Measurements from ENCODE around the gene AP5S1.

DNA sequence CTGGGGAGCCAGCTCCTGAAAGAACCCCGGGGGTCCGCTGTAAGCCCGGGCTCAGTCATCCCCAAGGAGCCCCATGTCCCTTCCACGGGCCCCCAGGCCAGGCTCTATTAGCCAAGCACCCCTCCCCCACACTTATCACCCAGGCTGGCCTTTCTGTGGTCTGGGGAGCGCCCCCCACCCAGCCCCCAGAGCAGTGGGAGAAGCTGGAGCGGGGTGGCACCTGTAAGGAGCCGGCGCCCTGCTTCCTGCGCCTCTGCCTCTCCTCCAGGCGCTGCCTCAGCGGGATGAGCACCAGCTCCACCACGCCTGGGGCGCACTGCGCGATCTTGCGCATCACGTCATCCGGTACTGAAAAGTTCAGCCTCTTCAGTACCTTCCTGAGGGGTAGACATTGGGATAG, 41.4 kb upstream of the AP5S1 start:
- TF ChIP-seq POLR2A (IDR thresholded peaks at IDR 0.05; ENCODE audit: low read length) = no peak
- no peak for TF ChIP-seq GATA1 (IDR thresholded peaks at IDR 0.05; ENCODE audit: low read depth, low read length)

All from erythroblast (primary cell).